K562 (cell line): Measurements from ENCODE around the gene RFPL4A. TPM values are rescaled to one million over a fixed set of nuclear protein-coding genes. Genes with fewer than 3 reads are reported as not detected.

Experiments
- ASH1L ChIP-seq: fragments of 450-650 bp; IDR thresholded peaks from 2 replicates; pipeline ENCODE4 v1.6.1; 2018; ENCODE audit warnings: borderline replicate concordance, mild to moderate bottlenecking, low read depth; ENCODE audit not compliant: partially characterized antibody
- ATF3 ChIP-seq, 2 experiments: fragments of 450-650 bp in 1 of 2; sonication (generic) in 1 of 2; formaldehyde crosslinking in 1 of 2; IDR thresholded peaks in 1 of 2; conservative IDR thresholded peaks in 1 of 2; 2 replicates each; pipeline versions ENCODE4 v1.6.1 to v1.8.1; 2016 to 2023; ENCODE audit warnings: mild to moderate bottlenecking in 2 of 2, moderate library complexity in 2 of 2, inconsistent platforms in 1 of 2, missing genetic modification reagents in 1 of 2
- EGR1 ChIP-seq: fragments of 450-650 bp; conservative IDR thresholded peaks from 2 replicates; pipeline ENCODE4 v1.6.1; 2017; ENCODE audit warnings: mild to moderate bottlenecking
- EP400 ChIP-seq: fragments of 450-650 bp; IDR thresholded peaks from 2 replicates; pipeline ENCODE4 v1.6.1; 2017; ENCODE audit warnings: antibody characterized with exemption, mild to moderate bottlenecking, moderate library complexity
- ESRRA ChIP-seq: fragments of 450-650 bp; IDR thresholded peaks from 2 replicates; pipeline ENCODE4 v1.6.1; 2014; ENCODE audit warnings: low read depth, mild to moderate bottlenecking, moderate library complexity, borderline replicate concordance
- ETS2 ChIP-seq: IDR thresholded peaks from 2 replicates; pipeline ENCODE4 v1.6.1; 2016; ENCODE audit warnings: borderline replicate concordance, missing genetic modification characterization, mild to moderate bottlenecking, moderate library complexity, missing compliant biosample characterization; ENCODE audit not compliant: poor library complexity, severe bottlenecking
- HDAC3 ChIP-seq: fragments of 450-650 bp; IDR thresholded peaks from 2 replicates; pipeline ENCODE4 v1.6.1; 2018; ENCODE audit warnings: borderline replicate concordance, mild to moderate bottlenecking, moderate library complexity; ENCODE audit not compliant: partially characterized antibody
- MCM5 ChIP-seq: fragments of 450-650 bp; IDR thresholded peaks from 2 replicates; pipeline ENCODE4 v1.6.1; 2016; ENCODE audit warnings: low read depth
- MEF2A ChIP-seq: IDR thresholded peaks from 2 replicates; pipeline ENCODE4 v1.6.1; 2011; ENCODE audit warnings: low read depth, mild to moderate bottlenecking, low read length, moderate library complexity; ENCODE audit not compliant: control insufficient read depth
- POLR2B ChIP-seq: fragments of 450-650 bp; IDR thresholded peaks from 2 replicates; pipeline ENCODE4 v1.6.1; 2018; ENCODE audit warnings: low read depth; ENCODE audit not compliant: partially characterized antibody
- PTTG1 ChIP-seq: fragments of 450-650 bp; IDR thresholded peaks from 2 replicates; pipeline ENCODE4 v1.6.1; 2016; ENCODE audit warnings: low read depth, mild to moderate bottlenecking, missing genetic modification characterization, missing compliant biosample characterization
- RAD21 ChIP-seq, 2 experiments: fragments of 250-450 bp in 1 of 2; fragments of 450-650 bp in 1 of 2; sonication (Bioruptor Pico) in 1 of 2; formaldehyde crosslinking in 1 of 2; IDR thresholded peaks in 1 of 2; conservative IDR thresholded peaks in 1 of 2; 2 replicates each; pipeline versions ENCODE4 v1.4.0 to v1.8.0; 2020 to 2022; ENCODE audit warnings: mild to moderate bottlenecking in 2 of 2, moderate library complexity in 1 of 2
- REST ChIP-seq, 2 experiments: fragments of 450-650 bp; formaldehyde crosslinking in 1 of 2; IDR thresholded peaks; 2 replicates each; pipeline versions ENCODE4 v1.4.0 to v1.6.1; 2014 to 2020; ENCODE audit warnings: mild to moderate bottlenecking in 2 of 2, borderline replicate concordance in 1 of 2, low read depth in 1 of 2
- SLC30A9 ChIP-seq: fragments of 250-450 bp; sonication (Bioruptor Pico); IDR thresholded peaks from 2 replicates; pipeline ENCODE4 v1.8.0; 2022; ENCODE audit warnings: mild to moderate bottlenecking, moderate library complexity
- THAP7 ChIP-seq: fragments of 250-450 bp; sonication (Bioruptor Pico); IDR thresholded peaks from 2 replicates; pipeline ENCODE4 v1.5.0; 2021
- ZNF384 ChIP-seq: IDR thresholded peaks from 2 replicates; pipeline ENCODE4 v1.6.1; 2012; ENCODE audit warnings: low read depth, low read length, improper control_type of control experiment
- ZNF507 ChIP-seq: conservative IDR thresholded peaks from 2 replicates; pipeline ENCODE4 v1.6.1; 2017; ENCODE audit warnings: missing genetic modification characterization, missing compliant biosample characterization
- ZNF583 ChIP-seq: fragments of 250-450 bp; sonication (Bioruptor Pico); IDR thresholded peaks from 2 replicates; pipeline ENCODE4 v1.4.0; 2020
- polyA plus RNA-seq, 8 experiments: library from polyadenylated mRNA; depleted of rRNA in 4 of 8; stranded (reverse) in 5 of 8; unstranded in 3 of 8; fragments of >200 nt; fragmentation: Nextera tagmentation in 2 of 8; fragmentation: Illumina TruSeq in 1 of 8; extraction: Ambion mirVana in 2 of 8; extraction: Trizol in 1 of 8; gene quantifications; 2 replicates each; pipeline versions ENCODE4 v1.2.1 to v1.2.3, GENCODE V29; 2011 to 2014; ENCODE audit warnings: inconsistent platforms in 1 of 8, missing spikeins in 1 of 8
- total RNA-seq, 7 experiments: library from RNA; depleted of rRNA in 6 of 7; stranded (reverse); fragments of >200 nt in 6 of 7; fragmentation: Illumina TruSeq in 2 of 7; extraction: Trizol in 2 of 7; gene quantifications; 2 replicates each; pipeline versions ENCODE4 v1.2.1 to v1.2.3, GENCODE V29; 2011 to 2021; ENCODE audit warnings: low replicate concordance in 1 of 7

Gene RFPL4A
- total and polyA plus RNA-seq, 9 of the 15 experiments (the other 6 are each of a cell fraction or from before 2014, with no cell fraction given): 0.13 to 1.1 (median 0.23) TPM; not detected in 1

- TF ChIP-seq ATF3 (IDR thresholded peaks at IDR 0.05): no peak
- no peak for TF ChIP-seq ATF3 (CRISPR knock-in tag; conservative IDR thresholded peaks at IDR 0.05)
- no peak for TF ChIP-seq ZNF384
- TF ChIP-seq RAD21 (CRISPR knock-in tag; conservative IDR thresholded peaks at IDR 0.05 in 1 of 2, IDR thresholded peaks at IDR 0.05 in 1 of 2): peak; percentile 32 to 81; a peak in 3 of 4 replicates
- TF ChIP-seq MCM5: no peak
- TF ChIP-seq REST (IDR thresholded peaks at IDR 0.05; ENCODE audit: borderline replicate concordance): peak; percentile 82
- no peak for TF ChIP-seq REST (CRISPR knock-in tag; IDR thresholded peaks at IDR 0.05; ENCODE audit: low read depth)
- TF ChIP-seq ZNF583 (CRISPR knock-in tag): no peak
- TF ChIP-seq ETS2 (tag): no peak
- TF ChIP-seq THAP7: no peak
- no peak for TF ChIP-seq ESRRA
- no peak for TF ChIP-seq HDAC3
- TF ChIP-seq POLR2B: no peak
- TF ChIP-seq EGR1: no peak
- no peak for TF ChIP-seq MEF2A
- TF ChIP-seq ASH1L: no peak
- TF ChIP-seq EP400: peak; percentile 77
- TF ChIP-seq ZNF507 (tag): no peak
- no peak for TF ChIP-seq PTTG1 (tag)
- TF ChIP-seq SLC30A9 (CRISPR knock-in tag): no peak
These were observed 50.6 kb downstream of the RFPL4A start (continued) for GRCh38 chr19:55809381-55810058.
